Measurements from ENCODE around the gene TNP1. TPM values are rescaled to one million over a fixed set of nuclear protein-coding genes. Genes with fewer than 3 reads are reported as not detected.

The TNP1 gene
- not detected for polyA plus RNA-seq
- long read RNA-seq, donor 1, result 0 reads
- long read RNA-seq, donor 2, result 0 reads
- long read RNA-seq, donor 3, result 0 reads
- long read RNA-seq, donor 4, result 0 reads
- long read RNA-seq, donor 5, result 0 reads
- long read RNA-seq, donor 6, result 0 reads
- long read RNA-seq, donor 7, result 0 reads
- long read RNA-seq, donor 8, result 0 reads
- long read RNA-seq, donor 9, result 0 reads
- long read RNA-seq, donor 10, result 0 reads

- Histone ChIP-seq H3K4me3 (ENCODE audit: low read depth in 1 of 3, low read length in 3 of 3) (no peak within 1 kb of the TSS), H3K36me3 (ENCODE audit: control insufficient read depth in 3 of 3, insufficient read depth in 2 of 3, low read depth in 1 of 3, low read length in 3 of 3) (no peaks in the 10 kb centered on the region), H3K9me3 (ENCODE audit: control insufficient read depth in 2 of 2, insufficient read depth in 1 of 2, low read depth in 1 of 2, low read length in 1 of 2) (no peaks in the 10 kb centered on the region), H3K27ac (ENCODE audit: low read depth in 1 of 3, low read length in 2 of 3) (no peak within 1 kb of the TSS), H3K27me3 (ENCODE audit: control insufficient read depth in 3 of 3, insufficient read depth in 3 of 3, low read length in 3 of 3) (no peaks in the 10 kb centered on the region), H3K4me1 (ENCODE audit: control insufficient read depth in 3 of 3, insufficient read depth in 2 of 3, low read depth in 1 of 3, low read length in 2 of 3) (peaks cover 0 to 42% (median 0%) of the 10 kb centered on the region in 3 donors)
- DNase-seq, result no peak
- 77 to 86% (median 84%) methylated on average over 6 of the region's 6 CpGs for WGBS, 3 donors
- FAIRE-seq, result no peak
Measured at GRCh38 chr2:216859944-216860343, at the start of gene TNP1. Gene TNP1 (minus strand): TSS chr2:216860064. CDS start chr2:216860034, 30 bp downstream.

- no peak for DNase-seq
- 88 to 91% (median 89%) methylated on average over 6 of the region's 6 CpGs for WGBS, 3 donors
- Histone ChIP-seq H3K27ac (ENCODE audit: low read depth in 1 of 3, low read length in 2 of 3) (no peak overlapping the region), H3K36me3 (ENCODE audit: control insufficient read depth in 3 of 3, insufficient read depth in 2 of 3, low read depth in 1 of 3, low read length in 3 of 3) (no peaks in the 10 kb centered on the region), H3K4me1 (ENCODE audit: control insufficient read depth in 3 of 3, insufficient read depth in 2 of 3, low read depth in 1 of 3, low read length in 2 of 3) (no peaks in the 10 kb centered on the region), H3K27me3 (ENCODE audit: control insufficient read depth in 3 of 3, insufficient read depth in 3 of 3, low read length in 3 of 3) (no peaks in the 10 kb centered on the region), H3K4me3 (ENCODE audit: low read depth in 1 of 3, low read length in 3 of 3) (no peak overlapping the region), H3K9me3 (ENCODE audit: control insufficient read depth in 2 of 2, insufficient read depth in 1 of 2, low read depth in 1 of 2, low read length in 1 of 2) (peaks cover 0 to 3% of the 10 kb centered on the region in 2 donors)
- FAIRE-seq, result no peak
Measured at GRCh38 chr2:216908300-216908699, 48.4 kb upstream of the TNP1 start.

- no peak overlapping the region for H3K27ac ChIP-seq (ENCODE audit: low read depth in 1 of 3, low read length in 2 of 3)
- FAIRE-seq (no peak), DNase-seq (no peak)
- H3K4me3 ChIP-seq (ENCODE audit: low read depth in 1 of 3, low read length in 3 of 3), result no peak overlapping the region
- no peaks in the 10 kb centered on the region for H3K4me1 ChIP-seq (ENCODE audit: control insufficient read depth in 3 of 3, insufficient read depth in 2 of 3, low read depth in 1 of 3, low read length in 2 of 3)
- peaks cover 0 to 1% (median 0%) of the 10 kb centered on the region in 3 donors for H3K27me3 ChIP-seq (ENCODE audit: control insufficient read depth in 3 of 3, insufficient read depth in 3 of 3, low read length in 3 of 3)
- H3K9me3 ChIP-seq (ENCODE audit: control insufficient read depth in 2 of 2, insufficient read depth in 1 of 2, low read depth in 1 of 2, low read length in 1 of 2), result peaks cover 0 to 28% of the 10 kb centered on the region in 2 donors
- no peaks in the 10 kb centered on the region for H3K36me3 ChIP-seq (ENCODE audit: control insufficient read depth in 3 of 3, insufficient read depth in 2 of 3, low read depth in 1 of 3, low read length in 3 of 3)
- 67 to 80% (median 76%) methylated on average over 4 of the region's 4 CpGs for WGBS, 3 donors
Measured at GRCh38 chr2:216905649-216906329, 45.9 kb upstream of the TNP1 start.

DNA sequence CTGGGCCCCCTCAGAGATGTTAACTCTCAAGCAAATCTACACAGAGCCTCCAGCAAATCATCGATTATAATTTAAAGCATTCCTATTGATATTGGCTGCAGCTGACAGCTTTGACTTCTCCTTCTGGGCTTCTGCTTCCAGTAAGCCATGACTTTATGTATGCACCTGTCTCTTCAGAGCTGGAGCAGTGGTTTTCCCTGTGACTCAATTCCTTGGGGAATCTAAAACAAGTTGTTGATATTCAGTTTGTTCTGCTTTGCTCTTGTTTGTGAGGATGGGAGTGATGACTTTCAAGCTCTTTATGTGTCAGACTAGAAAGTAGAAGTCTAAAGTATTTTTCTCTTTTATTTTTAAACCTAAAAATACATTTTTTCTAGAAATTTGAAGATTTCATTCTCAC is 45.1 kb upstream of the TNP1 start:
- H3K27me3 ChIP-seq (ENCODE audit: control insufficient read depth in 3 of 3, insufficient read depth in 3 of 3, low read length in 3 of 3), result peaks cover 0 to 3% (median 0%) of the 10 kb centered on the region in 3 donors
- H3K9me3 ChIP-seq (ENCODE audit: control insufficient read depth in 2 of 2, insufficient read depth in 1 of 2, low read depth in 1 of 2, low read length in 1 of 2), result peaks cover 0 to 30% of the 10 kb centered on the region in 2 donors
- no peaks in the 10 kb centered on the region for H3K36me3 ChIP-seq (ENCODE audit: control insufficient read depth in 3 of 3, insufficient read depth in 2 of 3, low read depth in 1 of 3, low read length in 3 of 3)
- FAIRE-seq (no peak), DNase-seq (no peak)
- H3K4me1 ChIP-seq (ENCODE audit: control insufficient read depth in 3 of 3, insufficient read depth in 2 of 3, low read depth in 1 of 3, low read length in 2 of 3), result no peaks in the 10 kb centered on the region
- H3K4me3 ChIP-seq (ENCODE audit: low read depth in 1 of 3, low read length in 3 of 3), result no peak overlapping the region
- 92 to 96% (median 92%) methylated on average over 1 of the region's 1 CpG for WGBS, 3 donors
- H3K27ac ChIP-seq (ENCODE audit: low read depth in 1 of 3, low read length in 2 of 3), result no peak overlapping the region

DNA sequence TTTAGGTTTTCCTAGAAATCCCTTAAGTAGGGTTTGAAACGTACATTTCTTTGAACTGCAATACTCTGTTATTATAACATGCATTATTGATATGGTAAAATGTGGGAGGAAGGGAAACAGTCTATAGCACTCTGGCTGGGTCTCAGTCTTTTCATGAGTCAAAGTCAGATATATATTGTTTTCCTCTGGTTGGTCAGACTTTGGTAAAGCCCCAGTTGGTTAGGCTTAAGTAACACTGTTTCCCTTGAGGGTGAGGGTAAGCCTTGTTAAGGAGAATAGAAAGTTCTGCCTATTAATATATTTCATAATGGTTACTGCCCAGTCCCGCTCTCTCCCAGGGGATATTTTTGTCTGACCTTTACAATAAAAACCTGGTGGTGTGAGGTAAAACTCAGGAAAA is 44.7 kb upstream of the TNP1 start:
- no peak overlapping the region for H3K27ac ChIP-seq (ENCODE audit: low read depth in 1 of 3, low read length in 2 of 3)
- FAIRE-seq (no peak), DNase-seq (no peak)
- H3K27me3 ChIP-seq (ENCODE audit: control insufficient read depth in 3 of 3, insufficient read depth in 3 of 3, low read length in 3 of 3), result peaks cover 0 to 3% (median 0%) of the 10 kb centered on the region in 3 donors
- H3K9me3 ChIP-seq (ENCODE audit: control insufficient read depth in 2 of 2, insufficient read depth in 1 of 2, low read depth in 1 of 2, low read length in 1 of 2), result peaks cover 0 to 32% of the 10 kb centered on the region in 2 donors
- no peaks in the 10 kb centered on the region for H3K4me1 ChIP-seq (ENCODE audit: control insufficient read depth in 3 of 3, insufficient read depth in 2 of 3, low read depth in 1 of 3, low read length in 2 of 3)
- H3K36me3 ChIP-seq (ENCODE audit: control insufficient read depth in 3 of 3, insufficient read depth in 2 of 3, low read depth in 1 of 3, low read length in 3 of 3), result no peaks in the 10 kb centered on the region
- 70 to 74% (median 73%) methylated on average over 2 of the region's 2 CpGs for WGBS, 3 donors
- no peak overlapping the region for H3K4me3 ChIP-seq (ENCODE audit: low read depth in 1 of 3, low read length in 3 of 3)

DNA sequence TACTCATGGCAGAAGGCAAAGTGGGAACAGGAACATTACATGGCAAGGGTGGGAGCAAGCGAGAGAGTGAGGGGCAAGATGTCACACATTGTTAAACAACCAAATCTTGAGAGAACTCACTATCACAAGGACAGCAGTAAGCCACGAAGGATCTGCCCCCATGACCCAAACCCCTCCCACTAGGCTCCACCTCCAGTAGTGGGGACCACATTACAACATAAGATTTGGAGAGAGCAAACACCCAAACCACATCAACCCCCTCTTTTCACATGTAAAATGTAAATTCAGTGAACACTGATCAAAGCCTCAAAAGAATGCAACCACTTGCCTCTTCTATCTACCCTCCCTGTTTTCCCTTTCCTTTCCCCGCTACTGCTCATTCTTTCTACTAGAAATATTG is 43.6 kb upstream of the TNP1 start:
- H3K9me3 ChIP-seq (ENCODE audit: control insufficient read depth in 2 of 2, insufficient read depth in 1 of 2, low read depth in 1 of 2, low read length in 1 of 2), result peaks cover 0 to 33% of the 10 kb centered on the region in 2 donors
- no peak for DNase-seq
- no peaks in the 10 kb centered on the region for H3K4me1 ChIP-seq (ENCODE audit: control insufficient read depth in 3 of 3, insufficient read depth in 2 of 3, low read depth in 1 of 3, low read length in 2 of 3)
- H3K27me3 ChIP-seq (ENCODE audit: control insufficient read depth in 3 of 3, insufficient read depth in 3 of 3, low read length in 3 of 3), result peaks cover 0 to 3% (median 0%) of the 10 kb centered on the region in 3 donors
- WGBS, 3 donors, result 67 to 85% (median 73%) methylated on average over 3 of the region's 3 CpGs
- no peak for FAIRE-seq
- H3K36me3 ChIP-seq (ENCODE audit: control insufficient read depth in 3 of 3, insufficient read depth in 2 of 3, low read depth in 1 of 3, low read length in 3 of 3), result no peaks in the 10 kb centered on the region
- no peak overlapping the region for H3K27ac ChIP-seq (ENCODE audit: low read depth in 1 of 3, low read length in 2 of 3)
- no peak overlapping the region for H3K4me3 ChIP-seq (ENCODE audit: low read depth in 1 of 3, low read length in 3 of 3)

- FAIRE-seq, result no peak
- 80 to 91% (median 81%) methylated on average over 2 of the region's 2 CpGs for WGBS, 3 donors
Measured at GRCh38 chr2:216901273-216901672, 41.4 kb upstream of the TNP1 start.

DNA sequence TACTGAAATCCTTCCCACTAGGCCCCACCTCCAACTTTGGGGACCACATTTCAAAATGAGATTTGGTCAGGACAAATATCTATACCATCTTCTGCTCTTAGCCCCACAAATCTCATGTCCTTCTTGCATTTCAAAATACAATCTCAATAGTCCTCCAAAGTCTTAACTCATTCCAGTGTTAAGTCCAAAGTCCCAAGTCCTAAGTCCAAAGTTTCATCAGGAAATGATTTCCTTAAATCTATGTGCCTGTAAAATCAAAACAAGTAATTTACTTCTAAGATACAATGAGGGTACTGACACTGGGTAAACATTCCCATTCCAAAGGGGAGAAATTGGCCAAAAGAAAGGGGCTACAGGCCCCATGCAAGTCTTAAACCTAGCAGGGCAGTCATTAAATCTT is 40.5 kb upstream of the TNP1 start:
- Histone ChIP-seq H3K4me3 (ENCODE audit: low read depth in 1 of 3, low read length in 3 of 3) (no peak overlapping the region), H3K4me1 (ENCODE audit: control insufficient read depth in 3 of 3, insufficient read depth in 2 of 3, low read depth in 1 of 3, low read length in 2 of 3) (no peaks in the 10 kb centered on the region), H3K27ac (ENCODE audit: low read depth in 1 of 3, low read length in 2 of 3) (no peak overlapping the region), H3K27me3 (ENCODE audit: control insufficient read depth in 3 of 3, insufficient read depth in 3 of 3, low read length in 3 of 3) (peaks cover 0 to 3% (median 0%) of the 10 kb centered on the region in 3 donors), H3K9me3 (ENCODE audit: control insufficient read depth in 2 of 2, insufficient read depth in 1 of 2, low read depth in 1 of 2, low read length in 1 of 2) (peaks cover 0 to 36% of the 10 kb centered on the region in 2 donors), H3K36me3 (ENCODE audit: control insufficient read depth in 3 of 3, insufficient read depth in 2 of 3, low read depth in 1 of 3, low read length in 3 of 3) (no peaks in the 10 kb centered on the region)
- DNase-seq (peak; percentile 6 to 20), FAIRE-seq (no peak)

More at GRCh38 chr2:216901273-216901672, 41.4 kb upstream of the TNP1 start:
- no peak for DNase-seq
- Histone ChIP-seq H3K4me3 (ENCODE audit: low read depth in 1 of 3, low read length in 3 of 3) (no peak overlapping the region), H3K27me3 (ENCODE audit: control insufficient read depth in 3 of 3, insufficient read depth in 3 of 3, low read length in 3 of 3) (peaks cover 0 to 3% (median 0%) of the 10 kb centered on the region in 3 donors), H3K9me3 (ENCODE audit: control insufficient read depth in 2 of 2, insufficient read depth in 1 of 2, low read depth in 1 of 2, low read length in 1 of 2) (peaks cover 0 to 36% of the 10 kb centered on the region in 2 donors), H3K4me1 (ENCODE audit: control insufficient read depth in 3 of 3, insufficient read depth in 2 of 3, low read depth in 1 of 3, low read length in 2 of 3) (no peaks in the 10 kb centered on the region), H3K27ac (ENCODE audit: low read depth in 1 of 3, low read length in 2 of 3) (no peak overlapping the region), H3K36me3 (ENCODE audit: control insufficient read depth in 3 of 3, insufficient read depth in 2 of 3, low read depth in 1 of 3, low read length in 3 of 3) (no peaks in the 10 kb centered on the region)
